AG09309 (cell line): Measurements from ENCODE around the gene ZNF148.

Experiments
- DNase-seq: peaks from one replicate; pipeline ENCODE4 v3.0.0-alpha.2; 2010; ENCODE audit warnings: low read depth
- H3K4me3 ChIP-seq: 2 replicates; pipeline ENCODE4 v1.5.1; 2011; ENCODE audit warnings: mild to moderate bottlenecking, low read depth, low read length, moderate library complexity; ENCODE audit not compliant: control insufficient read depth
- TF ChIP-seq, protein P1 (sequence below): IDR thresholded peaks from 2 replicates; pipeline ENCODE4 v1.5.1; 2011; ENCODE audit warnings: mild to moderate bottlenecking, low read depth, low read length, inconsistent platforms; ENCODE audit not compliant: insufficient read depth, control insufficient read depth; ENCODE audit errors: missing control alignments

The ZNF148 gene

DNA sequence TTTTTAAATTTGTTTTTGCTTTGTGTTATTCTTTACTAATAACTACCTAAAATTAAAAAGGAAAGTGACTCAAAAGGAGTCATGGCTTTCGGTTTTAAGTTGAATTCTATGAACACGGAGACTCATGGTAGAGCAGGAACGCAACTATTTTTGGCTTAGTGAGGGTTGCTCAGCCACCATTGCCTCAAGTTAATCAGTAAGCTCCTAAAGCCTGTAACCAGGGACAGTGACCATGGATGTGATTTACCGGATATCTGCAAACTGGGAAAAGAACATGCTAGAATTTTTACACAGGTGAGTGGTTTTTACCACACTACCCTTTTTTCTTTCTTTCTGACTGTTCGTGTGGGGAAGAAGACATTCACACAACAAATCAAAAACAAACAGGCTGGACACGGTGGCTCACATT, 174.4 kb downstream of the ZNF148 start:
- DNase-seq: no peak
- H3K4me3 ChIP-seq: no peak overlapping the region

GRCh38 chr3:125194849-125195601, 180.1 kb downstream of the ZNF148 start:
- peak; percentile 64 for DNase-seq
- TF ChIP-seq, protein P1, sequence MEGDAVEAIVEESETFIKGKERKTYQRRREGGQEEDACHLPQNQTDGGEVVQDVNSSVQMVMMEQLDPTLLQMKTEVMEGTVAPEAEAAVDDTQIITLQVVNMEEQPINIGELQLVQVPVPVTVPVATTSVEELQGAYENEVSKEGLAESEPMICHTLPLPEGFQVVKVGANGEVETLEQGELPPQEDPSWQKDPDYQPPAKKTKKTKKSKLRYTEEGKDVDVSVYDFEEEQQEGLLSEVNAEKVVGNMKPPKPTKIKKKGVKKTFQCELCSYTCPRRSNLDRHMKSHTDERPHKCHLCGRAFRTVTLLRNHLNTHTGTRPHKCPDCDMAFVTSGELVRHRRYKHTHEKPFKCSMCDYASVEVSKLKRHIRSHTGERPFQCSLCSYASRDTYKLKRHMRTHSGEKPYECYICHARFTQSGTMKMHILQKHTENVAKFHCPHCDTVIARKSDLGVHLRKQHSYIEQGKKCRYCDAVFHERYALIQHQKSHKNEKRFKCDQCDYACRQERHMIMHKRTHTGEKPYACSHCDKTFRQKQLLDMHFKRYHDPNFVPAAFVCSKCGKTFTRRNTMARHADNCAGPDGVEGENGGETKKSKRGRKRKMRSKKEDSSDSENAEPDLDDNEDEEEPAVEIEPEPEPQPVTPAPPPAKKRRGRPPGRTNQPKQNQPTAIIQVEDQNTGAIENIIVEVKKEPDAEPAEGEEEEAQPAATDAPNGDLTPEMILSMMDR: peak; percentile 14
- no peak overlapping the region for H3K4me3 ChIP-seq

More for the DNA sequence above, 174.4 kb downstream of the ZNF148 start:
- TF ChIP-seq, protein P1: no peak

DNA sequence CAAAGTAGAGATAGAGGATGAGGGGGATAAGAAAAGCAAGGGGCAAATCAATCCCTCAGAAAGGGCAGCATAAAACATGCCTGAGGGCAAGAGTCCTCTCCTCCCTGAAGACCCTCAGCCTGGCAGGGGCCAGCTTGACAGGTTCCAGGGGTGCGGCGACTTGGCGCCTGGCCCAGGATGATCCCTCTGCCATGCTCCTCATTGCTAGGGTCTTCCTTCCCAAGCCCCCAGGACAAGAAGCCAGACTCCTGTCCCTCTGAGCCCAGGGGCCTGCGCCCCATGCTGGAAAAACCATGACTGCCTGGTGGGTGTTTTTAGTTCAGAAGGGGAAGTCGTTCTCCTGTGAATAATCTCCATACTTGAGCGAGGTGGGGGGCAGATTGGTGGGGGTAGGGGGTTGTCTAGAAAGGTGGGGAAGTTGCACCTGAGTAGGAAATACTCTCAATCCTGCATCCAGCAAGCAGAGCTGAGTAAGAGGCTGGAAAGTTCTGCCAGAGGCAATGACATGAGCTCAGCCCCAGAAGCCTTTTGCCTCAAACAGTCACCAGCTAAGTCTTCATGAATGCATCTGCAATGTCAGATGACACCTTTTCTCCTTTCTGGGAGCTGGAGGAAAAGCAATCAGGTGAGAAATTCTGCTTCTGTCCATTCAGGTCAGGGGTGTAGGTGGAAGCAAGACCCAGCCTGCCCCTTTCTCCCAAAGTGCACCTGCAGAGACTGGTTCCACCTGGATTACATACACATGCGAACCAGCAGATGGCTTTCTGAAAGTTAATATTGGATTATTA, 180.9 kb downstream of the ZNF148 start:
- TF ChIP-seq, protein P1: no peak
- DNase-seq: no peak
- no peak overlapping the region for H3K4me3 ChIP-seq

GRCh38 chr3:125192190-125193035, 182.7 kb downstream of the ZNF148 start:
- H3K4me3 ChIP-seq: no peak overlapping the region

GRCh38 chr3:125191730-125192129, 183.4 kb downstream of the ZNF148 start:
- H3K4me3 ChIP-seq: no peak overlapping the region
- no peak for DNase-seq
- TF ChIP-seq, protein P1: no peak

More at GRCh38 chr3:125192190-125193035, 182.7 kb downstream of the ZNF148 start:
- TF ChIP-seq, protein P1: no peak
- DNase-seq: no peak

- TF ChIP-seq, protein P1: no peak
- no peak overlapping the region for H3K4me3 ChIP-seq
- DNase-seq: no peak
These were observed 183.9 kb downstream of the ZNF148 start for GRCh38 chr3:125191256-125191655.
